ENCODE data around the gene NR2C2.

DNA sequence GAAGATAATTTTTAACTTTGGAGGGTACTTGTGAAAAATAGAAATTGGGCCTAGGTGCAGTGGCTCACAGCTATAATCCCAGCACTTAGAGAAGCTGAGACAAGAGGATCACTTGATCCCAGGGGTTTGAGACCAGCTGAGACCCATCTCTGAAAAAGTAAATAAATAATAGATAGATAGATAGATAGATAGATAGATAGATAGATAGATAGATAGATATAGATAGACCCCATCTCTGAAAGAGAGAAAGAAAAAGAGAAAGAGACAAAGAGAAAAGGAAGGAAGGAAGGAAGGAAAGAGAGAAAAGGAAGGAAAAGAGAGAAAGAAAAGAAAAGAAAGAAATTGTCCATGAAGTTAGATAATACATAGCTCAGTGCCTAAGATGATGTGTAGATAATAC is 82.2 kb downstream of the NR2C2 start:
- TF ChIP-seq, protein P1, sequence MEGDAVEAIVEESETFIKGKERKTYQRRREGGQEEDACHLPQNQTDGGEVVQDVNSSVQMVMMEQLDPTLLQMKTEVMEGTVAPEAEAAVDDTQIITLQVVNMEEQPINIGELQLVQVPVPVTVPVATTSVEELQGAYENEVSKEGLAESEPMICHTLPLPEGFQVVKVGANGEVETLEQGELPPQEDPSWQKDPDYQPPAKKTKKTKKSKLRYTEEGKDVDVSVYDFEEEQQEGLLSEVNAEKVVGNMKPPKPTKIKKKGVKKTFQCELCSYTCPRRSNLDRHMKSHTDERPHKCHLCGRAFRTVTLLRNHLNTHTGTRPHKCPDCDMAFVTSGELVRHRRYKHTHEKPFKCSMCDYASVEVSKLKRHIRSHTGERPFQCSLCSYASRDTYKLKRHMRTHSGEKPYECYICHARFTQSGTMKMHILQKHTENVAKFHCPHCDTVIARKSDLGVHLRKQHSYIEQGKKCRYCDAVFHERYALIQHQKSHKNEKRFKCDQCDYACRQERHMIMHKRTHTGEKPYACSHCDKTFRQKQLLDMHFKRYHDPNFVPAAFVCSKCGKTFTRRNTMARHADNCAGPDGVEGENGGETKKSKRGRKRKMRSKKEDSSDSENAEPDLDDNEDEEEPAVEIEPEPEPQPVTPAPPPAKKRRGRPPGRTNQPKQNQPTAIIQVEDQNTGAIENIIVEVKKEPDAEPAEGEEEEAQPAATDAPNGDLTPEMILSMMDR (IDR thresholded peaks at IDR 0.05; ENCODE audit: borderline replicate concordance, extremely low read depth, low read length, poor library complexity, severe bottlenecking), result no peak
- TF ChIP-seq EZH2 (IDR thresholded peaks at IDR 0.05; ENCODE audit: borderline replicate concordance, low read depth, low read length, severe bottlenecking), result no peak
